ENCODE data around the gene LYST.

DNA sequence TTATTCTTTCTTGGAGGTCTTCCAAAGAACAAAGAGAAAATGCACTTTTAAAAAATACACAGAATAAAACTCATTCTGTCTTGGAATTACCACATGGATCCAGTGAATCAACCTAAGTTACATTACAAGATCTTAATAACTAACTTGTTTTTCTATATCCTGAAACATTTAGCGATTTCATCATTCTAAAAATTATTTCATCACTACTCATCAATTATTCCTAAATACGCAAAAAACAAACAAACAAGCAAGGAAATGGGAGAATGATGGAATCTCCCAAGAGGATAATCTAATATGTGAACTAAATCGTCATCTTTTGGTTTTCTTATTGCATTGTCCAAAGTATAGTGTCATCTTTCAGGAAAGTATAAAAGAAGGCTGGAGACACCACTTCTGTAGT, 178.6 kb downstream of the LYST start:
- no peak for TF ChIP-seq POLR2A (IDR thresholded peaks at IDR 0.05)
- TF ChIP-seq, protein P1, sequence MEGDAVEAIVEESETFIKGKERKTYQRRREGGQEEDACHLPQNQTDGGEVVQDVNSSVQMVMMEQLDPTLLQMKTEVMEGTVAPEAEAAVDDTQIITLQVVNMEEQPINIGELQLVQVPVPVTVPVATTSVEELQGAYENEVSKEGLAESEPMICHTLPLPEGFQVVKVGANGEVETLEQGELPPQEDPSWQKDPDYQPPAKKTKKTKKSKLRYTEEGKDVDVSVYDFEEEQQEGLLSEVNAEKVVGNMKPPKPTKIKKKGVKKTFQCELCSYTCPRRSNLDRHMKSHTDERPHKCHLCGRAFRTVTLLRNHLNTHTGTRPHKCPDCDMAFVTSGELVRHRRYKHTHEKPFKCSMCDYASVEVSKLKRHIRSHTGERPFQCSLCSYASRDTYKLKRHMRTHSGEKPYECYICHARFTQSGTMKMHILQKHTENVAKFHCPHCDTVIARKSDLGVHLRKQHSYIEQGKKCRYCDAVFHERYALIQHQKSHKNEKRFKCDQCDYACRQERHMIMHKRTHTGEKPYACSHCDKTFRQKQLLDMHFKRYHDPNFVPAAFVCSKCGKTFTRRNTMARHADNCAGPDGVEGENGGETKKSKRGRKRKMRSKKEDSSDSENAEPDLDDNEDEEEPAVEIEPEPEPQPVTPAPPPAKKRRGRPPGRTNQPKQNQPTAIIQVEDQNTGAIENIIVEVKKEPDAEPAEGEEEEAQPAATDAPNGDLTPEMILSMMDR (IDR thresholded peaks at IDR 0.05): no peak
